GM23338 (cell line): ENCODE measurements around the gene OR3A2. TPM values are rescaled to one million over a fixed set of nuclear protein-coding genes. Genes with fewer than 3 reads are reported as not detected.

Experiments used
- ATAC-seq: fragments of 200-7000 bp; cut with Tn5 transposase; 3 replicates; pipeline ENCODE4 v1.9.1; 2020
- DNase-seq: peaks from one replicate; pipeline ENCODE4 v3.0.0-alpha.2; 2015; ENCODE audit warnings: low spot score
- H2AFZ ChIP-seq: fragments of 200-600 bp; sonication (generic); 2 replicates; pipeline ENCODE4 v1.8.0; 2016; ENCODE audit warnings: antibody characterized with exemption, mild to moderate bottlenecking, moderate library complexity
- H3F3A ChIP-seq: fragments of 200-600 bp; sonication (generic); replicated peaks from 2 replicates; pipeline ENCODE4 v1.8.0; 2017; ENCODE audit warnings: antibody characterized with exemption, mixed run types, low read depth
- H3K27ac ChIP-seq: fragments of 200-600 bp; sonication (generic); 2 replicates; pipeline ENCODE4 v1.6.1; 2016; ENCODE audit warnings: low read depth
- H3K27me3 ChIP-seq: fragments of 200-600 bp; sonication (generic); 2 replicates; pipeline ENCODE4 v1.8.0; 2016; ENCODE audit warnings: mild to moderate bottlenecking, mixed run types, moderate library complexity; ENCODE audit not compliant: insufficient read depth
- H3K36me3 ChIP-seq: fragments of 200-600 bp; sonication (generic); 2 replicates; pipeline ENCODE4 v1.8.0; 2016; ENCODE audit warnings: mild to moderate bottlenecking; ENCODE audit not compliant: insufficient read depth
- H3K4me1 ChIP-seq: fragments of 200-600 bp; sonication (generic); 2 replicates; pipeline ENCODE4 v1.8.0; 2016; ENCODE audit warnings: mild to moderate bottlenecking, moderate library complexity; ENCODE audit not compliant: insufficient read depth
- H3K4me2 ChIP-seq: fragments of 200-600 bp; sonication (generic); 2 replicates; pipeline ENCODE4 v1.7.1; 2017; ENCODE audit warnings: mixed run types
- H3K4me3 ChIP-seq: fragments of 200-600 bp; sonication (generic); 2 replicates; pipeline ENCODE4 v1.6.1; 2016; ENCODE audit warnings: mixed run types
- H3K79me2 ChIP-seq: fragments of 200-600 bp; sonication (generic); replicated peaks from 2 replicates; pipeline ENCODE4 v1.8.0; 2017; ENCODE audit warnings: mild to moderate bottlenecking; ENCODE audit not compliant: insufficient read depth
- H3K9me2 ChIP-seq: fragments of 200-600 bp; sonication (generic); 2 replicates; pipeline ENCODE4 v1.8.0; 2017; ENCODE audit not compliant: insufficient read depth
- H4K20me1 ChIP-seq: fragments of 200-600 bp; sonication (generic); replicated peaks from 2 replicates; pipeline ENCODE4 v1.8.0; 2017; ENCODE audit warnings: mild to moderate bottlenecking; ENCODE audit not compliant: insufficient read depth
- H3K27ac Mint-ChIP-seq: 2 replicates; pipeline ENCODE4 v1.8.0; 2020; ENCODE audit warnings: inconsistent platforms, mild to moderate bottlenecking, moderate library complexity, mixed read lengths
- H3K27me3 Mint-ChIP-seq: 3 replicates; pipeline ENCODE4 v1.8.0; 2022; ENCODE audit warnings: low read depth, mild to moderate bottlenecking, moderate library complexity, mixed read lengths, inconsistent platforms; ENCODE audit not compliant: insufficient read depth, poor library complexity
- H3K36me3 Mint-ChIP-seq: 3 replicates; pipeline ENCODE4 v1.8.0; 2021; ENCODE audit warnings: low read depth, mild to moderate bottlenecking, inconsistent platforms, moderate library complexity, mixed read lengths
- H3K4me1 Mint-ChIP-seq: 3 replicates; pipeline ENCODE4 v1.8.0; 2020; ENCODE audit warnings: mild to moderate bottlenecking, inconsistent platforms, mixed read lengths
- H3K4me3 Mint-ChIP-seq: 3 replicates; pipeline ENCODE4 v1.8.0; 2021; ENCODE audit warnings: moderate library complexity, mild to moderate bottlenecking, inconsistent platforms, mixed read lengths
- H3K9me3 Mint-ChIP-seq: 3 replicates; pipeline ENCODE4 v1.8.0; 2020; ENCODE audit warnings: moderate library complexity, mild to moderate bottlenecking, inconsistent platforms, mixed read lengths
- CREB1 ChIP-seq: fragments of 250-450 bp; sonication (Bioruptor Pico); IDR thresholded peaks from 2 replicates; pipeline ENCODE4 v1.5.0; 2020; ENCODE audit warnings: low read depth, mild to moderate bottlenecking, moderate library complexity
- EZH2 ChIP-seq: fragments of 200-600 bp; sonication (generic); IDR thresholded peaks from one replicate; pipeline ENCODE4 v1.8.0; 2017; ENCODE audit warnings: antibody characterized with exemption, mild to moderate bottlenecking, low read depth; ENCODE audit not compliant: unreplicated experiment
- EZH2phosphoT487 ChIP-seq: fragments of 200-600 bp; sonication (generic); IDR thresholded peaks from one replicate; pipeline ENCODE4 v1.8.1; 2018; ENCODE audit warnings: antibody characterized with exemption; ENCODE audit not compliant: unreplicated experiment
- NANOG ChIP-seq: IDR thresholded peaks from 2 replicates; pipeline ENCODE4 v1.6.1; 2016; ENCODE audit warnings: antibody characterized with exemption, borderline replicate concordance
- POLR2AphosphoS5 ChIP-seq: IDR thresholded peaks from 2 replicates; pipeline ENCODE4 v1.6.1; 2016; ENCODE audit warnings: antibody characterized with exemption, low read depth
- STAT1 ChIP-seq: IDR thresholded peaks from one replicate; pipeline ENCODE4 v1.6.1; 2016; ENCODE audit warnings: antibody characterized with exemption; ENCODE audit not compliant: unreplicated experiment
- ZNF114 ChIP-seq: fragments of 250-450 bp; sonication (Bioruptor Pico); IDR thresholded peaks from 2 replicates; pipeline ENCODE4 v1.5.0; 2020; ENCODE audit warnings: mild to moderate bottlenecking, moderate library complexity
- polyA plus RNA-seq: library from polyadenylated mRNA; unstranded; fragments of >200 nt; fragmentation: Nextera tagmentation; extraction: Ambion mirVana; gene quantifications from 2 replicates; pipeline ENCODE4 v1.2.1, GENCODE V29; 2016
- total RNA-seq: library from RNA; depleted of rRNA; stranded (reverse); fragments of >200 nt; shearing (Covaris generic); gene quantifications from 2 replicates; pipeline ENCODE4 v1.2.3, GENCODE V29; 2014
- TF ChIP-seq, protein P1 (sequence below): fragments of 250-450 bp; sonication (Bioruptor Pico); IDR thresholded peaks from 2 replicates; pipeline ENCODE4 v1.5.0; 2020; ENCODE audit warnings: mild to moderate bottlenecking, moderate library complexity
- TF ChIP-seq, protein P2 (sequence below), 2 experiments: fragments of 200-600 bp in 1 of 2; sonication (generic) in 1 of 2; conservative IDR thresholded peaks; 2 replicates each; pipeline versions ENCODE4 v1.5.1 to v1.6.1; 2016 to 2017; ENCODE audit warnings: antibody characterized with exemption in 2 of 2, low read depth in 2 of 2, mild to moderate bottlenecking in 2 of 2, moderate library complexity in 1 of 2

Gene OR3A2
- total and polyA plus RNA-seq, 2 experiments from 2014 or later: 1.1 to 1.4 TPM

DNA sequence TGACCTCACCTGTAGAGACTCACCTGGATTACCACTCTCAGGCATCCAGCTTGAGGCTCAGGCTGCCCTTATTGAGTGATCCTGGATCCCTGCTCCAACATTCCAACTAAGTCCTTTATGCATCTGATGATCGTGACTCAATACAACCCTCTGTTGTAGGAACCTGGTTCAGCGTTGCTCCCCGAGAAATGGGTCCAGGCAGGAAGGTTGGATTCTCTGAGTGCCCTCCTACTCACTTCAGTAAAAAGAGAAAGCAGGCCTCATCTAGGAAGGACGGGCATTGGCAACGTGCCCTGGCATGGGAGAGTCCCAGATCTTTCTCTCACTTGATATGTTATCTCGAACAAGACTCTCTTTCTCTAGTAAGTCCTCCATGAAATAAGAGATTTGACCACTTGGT, 87.8 kb downstream of the OR3A2 start, which contains the start of gene OR3A1 (continued):
- TF ChIP-seq, protein P1, sequence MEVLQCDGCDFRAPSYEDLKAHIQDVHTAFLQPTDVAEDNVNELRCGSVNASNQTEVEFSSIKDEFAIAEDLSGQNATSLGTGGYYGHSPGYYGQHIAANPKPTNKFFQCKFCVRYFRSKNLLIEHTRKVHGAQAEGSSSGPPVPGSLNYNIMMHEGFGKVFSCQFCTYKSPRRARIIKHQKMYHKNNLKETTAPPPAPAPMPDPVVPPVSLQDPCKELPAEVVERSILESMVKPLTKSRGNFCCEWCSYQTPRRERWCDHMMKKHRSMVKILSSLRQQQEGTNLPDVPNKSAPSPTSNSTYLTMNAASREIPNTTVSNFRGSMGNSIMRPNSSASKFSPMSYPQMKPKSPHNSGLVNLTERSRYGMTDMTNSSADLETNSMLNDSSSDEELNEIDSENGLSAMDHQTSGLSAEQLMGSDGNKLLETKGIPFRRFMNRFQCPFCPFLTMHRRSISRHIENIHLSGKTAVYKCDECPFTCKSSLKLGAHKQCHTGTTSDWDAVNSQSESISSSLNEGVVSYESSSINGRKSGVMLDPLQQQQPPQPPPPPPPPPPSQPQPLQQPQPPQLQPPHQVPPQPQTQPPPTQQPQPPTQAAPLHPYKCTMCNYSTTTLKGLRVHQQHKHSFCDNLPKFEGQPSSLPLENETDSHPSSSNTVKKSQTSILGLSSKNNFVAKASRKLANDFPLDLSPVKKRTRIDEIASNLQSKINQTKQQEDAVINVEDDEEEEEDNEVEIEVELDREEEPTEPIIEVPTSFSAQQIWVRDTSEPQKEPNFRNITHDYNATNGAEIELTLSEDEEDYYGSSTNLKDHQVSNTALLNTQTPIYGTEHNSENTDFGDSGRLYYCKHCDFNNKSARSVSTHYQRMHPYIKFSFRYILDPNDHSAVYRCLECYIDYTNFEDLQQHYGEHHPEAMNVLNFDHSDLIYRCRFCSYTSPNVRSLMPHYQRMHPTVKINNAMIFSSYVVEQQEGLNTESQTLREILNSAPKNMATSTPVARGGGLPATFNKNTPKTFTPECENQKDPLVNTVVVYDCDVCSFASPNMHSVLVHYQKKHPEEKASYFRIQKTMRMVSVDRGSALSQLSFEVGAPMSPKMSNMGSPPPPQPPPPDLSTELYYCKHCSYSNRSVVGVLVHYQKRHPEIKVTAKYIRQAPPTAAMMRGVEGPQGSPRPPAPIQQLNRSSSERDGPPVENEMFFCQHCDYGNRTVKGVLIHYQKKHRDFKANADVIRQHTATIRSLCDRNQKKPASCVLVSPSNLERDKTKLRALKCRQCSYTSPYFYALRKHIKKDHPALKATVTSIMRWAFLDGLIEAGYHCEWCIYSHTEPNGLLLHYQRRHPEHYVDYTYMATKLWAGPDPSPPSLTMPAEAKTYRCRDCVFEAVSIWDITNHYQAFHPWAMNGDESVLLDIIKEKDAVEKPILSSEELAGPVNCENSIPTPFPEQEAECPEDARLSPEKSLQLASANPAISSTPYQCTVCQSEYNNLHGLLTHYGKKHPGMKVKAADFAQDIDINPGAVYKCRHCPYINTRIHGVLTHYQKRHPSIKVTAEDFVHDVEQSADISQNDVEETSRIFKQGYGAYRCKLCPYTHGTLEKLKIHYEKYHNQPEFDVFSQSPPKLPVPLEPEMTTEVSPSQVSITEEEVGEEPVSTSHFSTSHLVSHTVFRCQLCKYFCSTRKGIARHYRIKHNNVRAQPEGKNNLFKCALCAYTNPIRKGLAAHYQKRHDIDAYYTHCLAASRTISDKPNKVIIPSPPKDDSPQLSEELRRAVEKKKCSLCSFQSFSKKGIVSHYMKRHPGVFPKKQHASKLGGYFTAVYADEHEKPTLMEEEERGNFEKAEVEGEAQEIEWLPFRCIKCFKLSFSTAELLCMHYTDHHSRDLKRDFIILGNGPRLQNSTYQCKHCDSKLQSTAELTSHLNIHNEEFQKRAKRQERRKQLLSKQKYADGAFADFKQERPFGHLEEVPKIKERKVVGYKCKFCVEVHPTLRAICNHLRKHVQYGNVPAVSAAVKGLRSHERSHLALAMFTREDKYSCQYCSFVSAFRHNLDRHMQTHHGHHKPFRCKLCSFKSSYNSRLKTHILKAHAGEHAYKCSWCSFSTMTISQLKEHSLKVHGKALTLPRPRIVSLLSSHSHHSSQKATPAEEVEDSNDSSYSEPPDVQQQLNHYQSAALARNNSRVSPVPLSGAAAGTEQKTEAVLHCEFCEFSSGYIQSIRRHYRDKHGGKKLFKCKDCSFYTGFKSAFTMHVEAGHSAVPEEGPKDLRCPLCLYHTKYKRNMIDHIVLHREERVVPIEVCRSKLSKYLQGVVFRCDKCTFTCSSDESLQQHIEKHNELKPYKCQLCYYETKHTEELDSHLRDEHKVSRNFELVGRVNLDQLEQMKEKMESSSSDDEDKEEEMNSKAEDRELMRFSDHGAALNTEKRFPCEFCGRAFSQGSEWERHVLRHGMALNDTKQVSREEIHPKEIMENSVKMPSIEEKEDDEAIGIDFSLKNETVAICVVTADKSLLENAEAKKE (CRISPR knock-in tag): no peak

DNA sequence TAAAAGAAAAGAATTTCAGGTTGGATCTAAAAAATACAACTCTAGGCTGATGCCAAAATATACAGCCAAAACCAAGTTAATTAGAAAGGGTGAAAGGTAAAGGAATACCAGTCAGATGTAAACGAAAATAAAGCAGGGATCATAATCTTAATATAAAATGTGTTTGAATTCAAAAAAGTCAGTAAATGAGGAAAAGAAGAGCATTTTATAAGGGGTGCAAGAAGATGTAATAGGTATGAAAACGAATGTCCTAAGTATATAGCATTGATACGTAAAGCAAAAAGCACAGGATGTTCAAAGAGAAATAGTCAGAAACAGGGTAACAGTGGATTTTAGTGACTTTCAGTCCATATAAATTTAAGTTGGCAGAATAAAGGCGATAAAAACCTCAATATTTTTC, 90.5 kb downstream of the OR3A2 start:
- H3K9me2 ChIP-seq: no peaks in the 10 kb centered on the region
- no peak overlapping the region for H3K4me3 Mint-ChIP-seq
- no peaks in the 10 kb centered on the region for H3K79me2 ChIP-seq
- no peaks in the 10 kb centered on the region for H3K4me1 ChIP-seq
- H3K27ac Mint-ChIP-seq: no peak overlapping the region
- no peaks in the 10 kb centered on the region for H3K36me3 ChIP-seq
- ATAC-seq (no peak), DNase-seq (no peak)
- H4K20me1 ChIP-seq: no peaks in the 10 kb centered on the region
- H3K4me2 ChIP-seq: no peak overlapping the region
- no peak overlapping the region for H3K4me3 ChIP-seq
- no peak overlapping the region for H3K27ac ChIP-seq
- no peak overlapping the region for H2AFZ ChIP-seq
- H3K9me3 Mint-ChIP-seq: peaks cover 65% of the 10 kb centered on the region
- H3F3A ChIP-seq: no peaks in the 10 kb centered on the region
- no peaks in the 10 kb centered on the region for H3K27me3 Mint-ChIP-seq
- H3K27me3 ChIP-seq: no peaks in the 10 kb centered on the region
- no peaks in the 10 kb centered on the region for H3K4me1 Mint-ChIP-seq
- H3K36me3 Mint-ChIP-seq: peaks cover 6% of the 10 kb centered on the region; the same call in 2 of the 3 replicates
- TF ChIP-seq EZH2phosphoT487: no peak
- TF ChIP-seq STAT1: no peak
- TF ChIP-seq, protein P2, sequence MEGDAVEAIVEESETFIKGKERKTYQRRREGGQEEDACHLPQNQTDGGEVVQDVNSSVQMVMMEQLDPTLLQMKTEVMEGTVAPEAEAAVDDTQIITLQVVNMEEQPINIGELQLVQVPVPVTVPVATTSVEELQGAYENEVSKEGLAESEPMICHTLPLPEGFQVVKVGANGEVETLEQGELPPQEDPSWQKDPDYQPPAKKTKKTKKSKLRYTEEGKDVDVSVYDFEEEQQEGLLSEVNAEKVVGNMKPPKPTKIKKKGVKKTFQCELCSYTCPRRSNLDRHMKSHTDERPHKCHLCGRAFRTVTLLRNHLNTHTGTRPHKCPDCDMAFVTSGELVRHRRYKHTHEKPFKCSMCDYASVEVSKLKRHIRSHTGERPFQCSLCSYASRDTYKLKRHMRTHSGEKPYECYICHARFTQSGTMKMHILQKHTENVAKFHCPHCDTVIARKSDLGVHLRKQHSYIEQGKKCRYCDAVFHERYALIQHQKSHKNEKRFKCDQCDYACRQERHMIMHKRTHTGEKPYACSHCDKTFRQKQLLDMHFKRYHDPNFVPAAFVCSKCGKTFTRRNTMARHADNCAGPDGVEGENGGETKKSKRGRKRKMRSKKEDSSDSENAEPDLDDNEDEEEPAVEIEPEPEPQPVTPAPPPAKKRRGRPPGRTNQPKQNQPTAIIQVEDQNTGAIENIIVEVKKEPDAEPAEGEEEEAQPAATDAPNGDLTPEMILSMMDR (conservative IDR thresholded peaks at IDR 0.05; ENCODE audit: low read depth in 2 of 2): no peak
- TF ChIP-seq ZNF114: no peak
- TF ChIP-seq POLR2AphosphoS5: no peak
- no peak for TF ChIP-seq EZH2
- no peak for TF ChIP-seq CREB1 (CRISPR knock-in tag)
- no peak for TF ChIP-seq NANOG
- TF ChIP-seq, protein P1 (CRISPR knock-in tag): no peak
